ENCODE results near the gene DVL1. TPM values are rescaled to one million over a fixed set of nuclear protein-coding genes. Genes with fewer than 3 reads are reported as not detected.

DVL1 gene
- total RNA-seq, 1 experiment from 2014 or later = 91.4 TPM

DNA sequence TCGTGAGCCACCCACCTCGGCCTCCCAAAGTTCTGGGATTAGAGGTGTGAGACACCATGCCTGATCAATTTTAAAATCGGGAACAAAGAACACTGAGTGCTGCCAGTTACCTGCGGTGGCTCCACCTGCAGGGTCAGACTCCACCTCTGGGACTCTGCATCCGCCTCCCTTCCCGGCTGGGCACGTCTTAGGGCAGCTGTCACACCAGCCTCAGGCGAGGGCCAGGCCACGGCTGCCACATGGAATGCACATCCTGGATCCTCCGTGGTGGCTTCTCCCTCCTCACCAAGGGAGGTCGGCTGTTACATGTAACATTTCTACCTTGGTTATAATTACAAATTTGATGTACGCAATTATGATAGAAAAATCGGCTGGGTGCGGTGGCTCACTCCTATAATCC, 15.0 kb upstream of the DVL1 start:
- DNase-seq (ENCODE audit: low spot score) (no peak), ATAC-seq (peak; percentile 33)
- TF ChIP-seq, protein P1, sequence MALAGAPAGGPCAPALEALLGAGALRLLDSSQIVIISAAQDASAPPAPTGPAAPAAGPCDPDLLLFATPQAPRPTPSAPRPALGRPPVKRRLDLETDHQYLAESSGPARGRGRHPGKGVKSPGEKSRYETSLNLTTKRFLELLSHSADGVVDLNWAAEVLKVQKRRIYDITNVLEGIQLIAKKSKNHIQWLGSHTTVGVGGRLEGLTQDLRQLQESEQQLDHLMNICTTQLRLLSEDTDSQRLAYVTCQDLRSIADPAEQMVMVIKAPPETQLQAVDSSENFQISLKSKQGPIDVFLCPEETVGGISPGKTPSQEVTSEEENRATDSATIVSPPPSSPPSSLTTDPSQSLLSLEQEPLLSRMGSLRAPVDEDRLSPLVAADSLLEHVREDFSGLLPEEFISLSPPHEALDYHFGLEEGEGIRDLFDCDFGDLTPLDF (CRISPR knock-in tag; IDR thresholded peaks at IDR 0.05) = no peak
- TF ChIP-seq, protein P2, sequence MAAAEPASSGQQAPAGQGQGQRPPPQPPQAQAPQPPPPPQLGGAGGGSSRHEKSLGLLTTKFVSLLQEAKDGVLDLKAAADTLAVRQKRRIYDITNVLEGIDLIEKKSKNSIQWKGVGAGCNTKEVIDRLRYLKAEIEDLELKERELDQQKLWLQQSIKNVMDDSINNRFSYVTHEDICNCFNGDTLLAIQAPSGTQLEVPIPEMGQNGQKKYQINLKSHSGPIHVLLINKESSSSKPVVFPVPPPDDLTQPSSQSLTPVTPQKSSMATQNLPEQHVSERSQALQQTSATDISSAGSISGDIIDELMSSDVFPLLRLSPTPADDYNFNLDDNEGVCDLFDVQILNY (CRISPR knock-in tag; IDR thresholded peaks at IDR 0.05) = no peak
- no peak for TF ChIP-seq SMAD4 (CRISPR knock-in tag; IDR thresholded peaks at IDR 0.05)
- TF ChIP-seq EMX1 (CRISPR knock-in tag; IDR thresholded peaks at IDR 0.05) = no peak
- TF ChIP-seq RELA (CRISPR knock-in tag; IDR thresholded peaks at IDR 0.05; ENCODE audit: borderline replicate concordance) = no peak
- TF ChIP-seq, protein P3, sequence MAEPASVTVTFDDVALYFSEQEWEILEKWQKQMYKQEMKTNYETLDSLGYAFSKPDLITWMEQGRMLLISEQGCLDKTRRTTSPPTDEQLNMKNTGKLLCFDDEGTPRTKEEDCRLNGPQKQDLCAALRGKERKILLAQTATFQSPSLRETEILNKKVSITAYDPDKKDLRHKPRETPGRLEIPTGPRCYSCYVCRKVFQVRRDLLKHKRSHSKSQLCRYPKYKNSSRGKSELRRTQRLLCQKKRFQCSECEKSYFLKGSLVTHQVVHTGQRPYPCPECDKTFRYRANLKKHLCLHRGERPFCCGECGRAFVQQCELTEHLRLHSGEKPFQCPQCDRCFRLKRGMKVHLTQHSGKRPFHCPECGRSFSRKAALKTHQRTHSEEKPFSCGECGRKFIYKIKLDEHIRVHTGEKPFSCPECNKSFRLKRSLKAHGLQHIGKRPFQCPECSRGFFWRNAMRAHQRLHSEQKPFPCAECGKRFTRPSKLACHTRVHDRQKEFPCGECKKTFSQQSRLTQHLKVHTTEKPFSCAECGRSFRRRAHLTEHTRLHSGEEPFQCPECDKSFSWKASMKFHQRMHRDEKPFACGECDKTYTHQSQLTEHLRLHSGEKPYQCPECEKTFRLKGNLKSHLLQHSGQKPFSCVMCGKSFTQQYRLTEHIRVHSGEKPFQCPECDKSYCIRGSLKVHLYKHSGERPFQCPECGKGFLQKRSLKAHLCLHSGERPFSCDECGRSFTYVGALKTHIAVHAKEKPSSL (CRISPR knock-in tag; conservative IDR thresholded peaks at IDR 0.05) = no peak
- TF ChIP-seq, protein P4, sequence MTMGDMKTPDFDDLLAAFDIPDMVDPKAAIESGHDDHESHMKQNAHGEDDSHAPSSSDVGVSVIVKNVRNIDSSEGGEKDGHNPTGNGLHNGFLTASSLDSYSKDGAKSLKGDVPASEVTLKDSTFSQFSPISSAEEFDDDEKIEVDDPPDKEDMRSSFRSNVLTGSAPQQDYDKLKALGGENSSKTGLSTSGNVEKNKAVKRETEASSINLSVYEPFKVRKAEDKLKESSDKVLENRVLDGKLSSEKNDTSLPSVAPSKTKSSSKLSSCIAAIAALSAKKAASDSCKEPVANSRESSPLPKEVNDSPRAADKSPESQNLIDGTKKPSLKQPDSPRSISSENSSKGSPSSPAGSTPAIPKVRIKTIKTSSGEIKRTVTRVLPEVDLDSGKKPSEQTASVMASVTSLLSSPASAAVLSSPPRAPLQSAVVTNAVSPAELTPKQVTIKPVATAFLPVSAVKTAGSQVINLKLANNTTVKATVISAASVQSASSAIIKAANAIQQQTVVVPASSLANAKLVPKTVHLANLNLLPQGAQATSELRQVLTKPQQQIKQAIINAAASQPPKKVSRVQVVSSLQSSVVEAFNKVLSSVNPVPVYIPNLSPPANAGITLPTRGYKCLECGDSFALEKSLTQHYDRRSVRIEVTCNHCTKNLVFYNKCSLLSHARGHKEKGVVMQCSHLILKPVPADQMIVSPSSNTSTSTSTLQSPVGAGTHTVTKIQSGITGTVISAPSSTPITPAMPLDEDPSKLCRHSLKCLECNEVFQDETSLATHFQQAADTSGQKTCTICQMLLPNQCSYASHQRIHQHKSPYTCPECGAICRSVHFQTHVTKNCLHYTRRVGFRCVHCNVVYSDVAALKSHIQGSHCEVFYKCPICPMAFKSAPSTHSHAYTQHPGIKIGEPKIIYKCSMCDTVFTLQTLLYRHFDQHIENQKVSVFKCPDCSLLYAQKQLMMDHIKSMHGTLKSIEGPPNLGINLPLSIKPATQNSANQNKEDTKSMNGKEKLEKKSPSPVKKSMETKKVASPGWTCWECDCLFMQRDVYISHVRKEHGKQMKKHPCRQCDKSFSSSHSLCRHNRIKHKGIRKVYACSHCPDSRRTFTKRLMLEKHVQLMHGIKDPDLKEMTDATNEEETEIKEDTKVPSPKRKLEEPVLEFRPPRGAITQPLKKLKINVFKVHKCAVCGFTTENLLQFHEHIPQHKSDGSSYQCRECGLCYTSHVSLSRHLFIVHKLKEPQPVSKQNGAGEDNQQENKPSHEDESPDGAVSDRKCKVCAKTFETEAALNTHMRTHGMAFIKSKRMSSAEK (CRISPR knock-in tag; IDR thresholded peaks at IDR 0.05; ENCODE audit: borderline replicate concordance) = no peak
- no peak for TF ChIP-seq ZNF138 (CRISPR knock-in tag; conservative IDR thresholded peaks at IDR 0.05)
- TF ChIP-seq RORB (CRISPR knock-in tag; IDR thresholded peaks at IDR 0.05) = no peak
- no peak for TF ChIP-seq JUN (CRISPR knock-in tag; IDR thresholded peaks at IDR 0.05)
- ChIA-PET POLR2A (no interaction called here), CTCF (no interaction called here)
- Mint-ChIP-seq H3K4me3 (no peak overlapping the region), H3K27ac (no peak overlapping the region), H3K4me1 (peaks cover 14% of the 10 kb centered on the region), H3K27me3 (ENCODE audit: low read depth) (peaks cover 36% of the 10 kb centered on the region), H3K9me3 (no peaks in the 10 kb centered on the region), H3K36me3 (no peaks in the 10 kb centered on the region)

DNA sequence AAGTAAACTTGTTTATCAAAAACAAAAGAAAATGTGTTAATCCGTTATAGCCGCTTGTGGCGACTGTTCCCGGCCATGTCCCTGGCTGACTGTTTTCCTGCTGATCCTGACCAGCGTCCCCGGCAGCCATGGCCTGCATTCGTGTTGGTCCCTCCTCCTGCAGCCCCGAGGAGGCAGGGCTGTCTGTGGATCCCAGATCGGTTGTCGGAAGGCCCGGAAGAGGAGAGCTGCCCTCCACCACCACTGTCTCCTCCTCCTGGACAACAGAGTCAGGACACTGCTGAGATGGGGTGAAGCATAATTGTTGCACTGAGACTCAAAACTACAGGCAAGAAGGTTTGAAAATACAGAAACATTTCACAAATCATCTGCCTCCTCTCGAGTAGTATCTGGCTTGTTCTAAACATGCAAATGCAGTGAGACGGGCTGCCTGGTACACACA, 12.8 kb upstream of the DVL1 start:
- peak; percentile 41 for ATAC-seq
- Mint-ChIP-seq H3K4me1 (peaks cover 21% of the 10 kb centered on the region), H3K36me3 (no peaks in the 10 kb centered on the region), H3K4me3 (no peak overlapping the region), H3K9me3 (no peaks in the 10 kb centered on the region), H3K27ac (peak overlapping the region; percentile 65; the same call in 1 of the 2 replicates), H3K27me3 (ENCODE audit: low read depth) (peaks cover 30% of the 10 kb centered on the region)
- peak; percentile 45 for DNase-seq (ENCODE audit: low spot score)
- TF ChIP-seq SP1 (CRISPR knock-in tag; conservative IDR thresholded peaks at IDR 0.05) = no peak
- TF ChIP-seq, protein P5, sequence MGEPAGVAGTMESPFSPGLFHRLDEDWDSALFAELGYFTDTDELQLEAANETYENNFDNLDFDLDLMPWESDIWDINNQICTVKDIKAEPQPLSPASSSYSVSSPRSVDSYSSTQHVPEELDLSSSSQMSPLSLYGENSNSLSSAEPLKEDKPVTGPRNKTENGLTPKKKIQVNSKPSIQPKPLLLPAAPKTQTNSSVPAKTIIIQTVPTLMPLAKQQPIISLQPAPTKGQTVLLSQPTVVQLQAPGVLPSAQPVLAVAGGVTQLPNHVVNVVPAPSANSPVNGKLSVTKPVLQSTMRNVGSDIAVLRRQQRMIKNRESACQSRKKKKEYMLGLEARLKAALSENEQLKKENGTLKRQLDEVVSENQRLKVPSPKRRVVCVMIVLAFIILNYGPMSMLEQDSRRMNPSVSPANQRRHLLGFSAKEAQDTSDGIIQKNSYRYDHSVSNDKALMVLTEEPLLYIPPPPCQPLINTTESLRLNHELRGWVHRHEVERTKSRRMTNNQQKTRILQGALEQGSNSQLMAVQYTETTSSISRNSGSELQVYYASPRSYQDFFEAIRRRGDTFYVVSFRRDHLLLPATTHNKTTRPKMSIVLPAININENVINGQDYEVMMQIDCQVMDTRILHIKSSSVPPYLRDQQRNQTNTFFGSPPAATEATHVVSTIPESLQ (CRISPR knock-in tag; IDR thresholded peaks at IDR 0.05) = no peak
- ChIA-PET POLR2A (interaction anchor here (0.6 kb wide), 1 partner anchor 62 kb away, joined by 4 read pairs; no protein-coding TSS in a partner anchor), CTCF (interaction anchor here (0.6 to 2.0 kb wide), 4 partner anchors 10 to 457 kb away, joined by 3 to 5 read pairs (median 5); no protein-coding TSS in a partner anchor)

Data from WTC11 (cell line).